ENCODE results near the gene CYP4F11.

DNA sequence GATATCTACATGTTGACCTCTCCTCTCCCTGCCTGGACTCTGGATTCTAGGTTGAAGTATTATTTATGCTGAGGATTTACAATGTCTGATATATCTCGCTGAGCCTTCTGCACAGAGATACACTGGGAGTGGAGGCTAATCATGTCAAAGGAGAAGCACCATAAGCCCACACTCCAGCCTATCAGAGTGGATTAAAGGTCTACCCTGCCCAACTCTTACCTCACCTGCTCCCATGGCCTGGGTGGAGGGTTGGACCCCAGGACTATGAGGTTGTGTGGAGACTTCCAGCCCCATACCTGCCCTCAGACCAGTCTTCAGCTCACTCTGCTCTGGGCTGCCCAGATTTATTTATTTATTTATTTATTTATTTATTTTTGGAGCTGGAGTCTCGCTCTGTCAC is 29.9 kb upstream of the CYP4F11 start:
- TF ChIP-seq, protein P1, sequence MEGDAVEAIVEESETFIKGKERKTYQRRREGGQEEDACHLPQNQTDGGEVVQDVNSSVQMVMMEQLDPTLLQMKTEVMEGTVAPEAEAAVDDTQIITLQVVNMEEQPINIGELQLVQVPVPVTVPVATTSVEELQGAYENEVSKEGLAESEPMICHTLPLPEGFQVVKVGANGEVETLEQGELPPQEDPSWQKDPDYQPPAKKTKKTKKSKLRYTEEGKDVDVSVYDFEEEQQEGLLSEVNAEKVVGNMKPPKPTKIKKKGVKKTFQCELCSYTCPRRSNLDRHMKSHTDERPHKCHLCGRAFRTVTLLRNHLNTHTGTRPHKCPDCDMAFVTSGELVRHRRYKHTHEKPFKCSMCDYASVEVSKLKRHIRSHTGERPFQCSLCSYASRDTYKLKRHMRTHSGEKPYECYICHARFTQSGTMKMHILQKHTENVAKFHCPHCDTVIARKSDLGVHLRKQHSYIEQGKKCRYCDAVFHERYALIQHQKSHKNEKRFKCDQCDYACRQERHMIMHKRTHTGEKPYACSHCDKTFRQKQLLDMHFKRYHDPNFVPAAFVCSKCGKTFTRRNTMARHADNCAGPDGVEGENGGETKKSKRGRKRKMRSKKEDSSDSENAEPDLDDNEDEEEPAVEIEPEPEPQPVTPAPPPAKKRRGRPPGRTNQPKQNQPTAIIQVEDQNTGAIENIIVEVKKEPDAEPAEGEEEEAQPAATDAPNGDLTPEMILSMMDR (IDR thresholded peaks at IDR 0.05; ENCODE audit: insufficient read depth, low read depth, low read length), result no peak
- TF ChIP-seq EZH2 (IDR thresholded peaks at IDR 0.05; ENCODE audit: insufficient read depth, low read length), result no peak
